K562 (cell line): Measurements from ENCODE around the gene RGS12. TPM values are rescaled to one million over a fixed set of nuclear protein-coding genes. Genes with fewer than 3 reads are reported as not detected.

Experiments
- ATAC-seq: fragments of 200-7000 bp; cut with Tn5 transposase; 3 replicates; pipeline ENCODE4 v1.9.1; 2020; ENCODE audit warnings: moderate library complexity
- BruUV-seq: library from RNA; stranded (reverse); fragments of 400-500 nt; replicated peaks from 2 replicates; lab custom pipeline; 2021; lab: Mats Ljungman, UMichigan
- CTCF ChIA-PET: fragments of 300-600 bp; formaldehyde crosslinking; extraction: SDS; loops from one replicate; lab custom pipeline; 2021; ENCODE audit warnings: low intra/inter-chr PET ratio; lab: Yijun Ruan, JAX
- POLR2A ChIA-PET: fragments of 300-600, 350-650 bp; sonication (Branson Sonifier 250); formaldehyde crosslinking; extraction: SDS; loops from one replicate; lab custom pipeline; 2021; ENCODE audit warnings: antibody characterized with exemption, inconsistent platforms; lab: Yijun Ruan, JAX
- DNase-seq, 4 experiments: peaks; one replicate each; pipeline versions ENCODE4 v3.0.0 to v3.0.0-alpha.2; 2011 to 2018; ENCODE audit warnings: low spot score in 3 of 4, mixed read lengths in 3 of 4; ENCODE audit errors: extremely low read depth in 1 of 4
- FAIRE-seq: peaks from 2 replicates; lab custom pipeline; 2011; peaks lifted over from hg19 to GRCh38; lab: Jason Lieb, UNC
- H2AFZ ChIP-seq: 2 replicates; pipeline ENCODE4 v1.6.0; 2011; ENCODE audit warnings: low read depth, low read length, control low read depth, inconsistent platforms
- H3K27ac ChIP-seq: fragments of 200-600 bp; 3 replicates; pipeline ENCODE4 v1.8.0; 2011; ENCODE audit warnings: low read depth, mild to moderate bottlenecking, control low read depth, inconsistent platforms, low read length, moderate library complexity, mixed read lengths; ENCODE audit errors: extremely low read depth
- H3K27me3 ChIP-seq, 2 experiments: fragments of 300-600 bp in 1 of 2; 2 replicates in 1 of 2; 3 replicates in 1 of 2; pipeline versions ENCODE4 v1.6.0 to v1.8.0; 2011; ENCODE audit warnings: inconsistent platforms in 2 of 2, low read length in 2 of 2, mild to moderate bottlenecking in 1 of 2, mixed read lengths in 1 of 2, moderate library complexity in 1 of 2; ENCODE audit not compliant: control insufficient read depth in 2 of 2, insufficient read depth in 2 of 2
- H3K36me3 ChIP-seq: fragments of 300-600 bp; 3 replicates; pipeline ENCODE4 v1.8.0; 2011; ENCODE audit warnings: mild to moderate bottlenecking, low read length, inconsistent platforms; ENCODE audit not compliant: control insufficient read depth, insufficient read depth
- H3K4me1 ChIP-seq, 2 experiments: fragments of 200-600 bp in 1 of 2; replicated peaks in 1 of 2; 2 replicates in 1 of 2; 3 replicates in 1 of 2; pipeline versions ENCODE4 v1.5.1 to v1.8.0; 2011; ENCODE audit warnings: inconsistent platforms in 2 of 2, low read length in 2 of 2, mild to moderate bottlenecking in 1 of 2, mixed read lengths in 1 of 2, moderate library complexity in 1 of 2; ENCODE audit not compliant: control insufficient read depth in 2 of 2, insufficient read depth in 2 of 2
- H3K4me2 ChIP-seq: 2 replicates; pipeline ENCODE4 v1.6.1; 2011; ENCODE audit warnings: low read length, control low read depth, inconsistent platforms, mixed read lengths; ENCODE audit not compliant: insufficient read depth
- H3K4me3 ChIP-seq: fragments of 200-600 bp; sonication (generic), shearing (Covaris generic); 2 replicates; pipeline ENCODE4 v1.5.1; 2016; ENCODE audit warnings: control low read depth, inconsistent platforms
- H3K79me2 ChIP-seq: fragments of 200-600 bp; 3 replicates; pipeline ENCODE4 v1.8.0; 2011; ENCODE audit warnings: low read length, inconsistent platforms; ENCODE audit not compliant: control insufficient read depth, insufficient read depth
- H3K9ac ChIP-seq, 2 experiments: 2 replicates each; pipeline versions ENCODE4 v1.6.0 to v1.6.1; 2011; ENCODE audit warnings: low read depth in 2 of 2, low read length in 2 of 2, control low read depth in 1 of 2, inconsistent platforms in 1 of 2, mild to moderate bottlenecking in 1 of 2, mixed read lengths in 1 of 2; ENCODE audit not compliant: insufficient read depth in 1 of 2
- H3K9me1 ChIP-seq: one replicate; pipeline ENCODE4 v1.6.0; 2011; ENCODE audit warnings: inconsistent platforms, mild to moderate bottlenecking, low read length, moderate library complexity; ENCODE audit not compliant: control insufficient read depth, insufficient read depth
- H3K9me3 ChIP-seq: replicated peaks from 2 replicates; pipeline ENCODE4 v1.5.1; 2011; ENCODE audit warnings: low read depth, low read length, inconsistent platforms; ENCODE audit not compliant: control insufficient read depth, insufficient read depth
- H4K20me1 ChIP-seq: replicated peaks from 2 replicates; pipeline ENCODE4 v1.6.1; 2011; ENCODE audit warnings: low read length, inconsistent platforms, mixed read lengths; ENCODE audit not compliant: control insufficient read depth, insufficient read depth
- E2F1 ChIP-seq: sonication (generic); formaldehyde crosslinking; IDR thresholded peaks from 2 replicates; pipeline ENCODE4 v1.8.1; 2023; ENCODE audit warnings: mild to moderate bottlenecking, missing genetic modification reagents, moderate library complexity
- ELF2 ChIP-seq: fragments of 250-450 bp; sonication (Bioruptor Pico); IDR thresholded peaks from 2 replicates; pipeline ENCODE4 v1.5.0; 2021; ENCODE audit warnings: mild to moderate bottlenecking
- EZH2 ChIP-seq: IDR thresholded peaks from 2 replicates; pipeline ENCODE4 v1.6.1; 2012; ENCODE audit warnings: low read depth, mild to moderate bottlenecking, inconsistent platforms, low read length, borderline replicate concordance
- MYNN ChIP-seq, 2 experiments: sonication (generic); formaldehyde crosslinking in 1 of 2; IDR thresholded peaks; 2 replicates each; pipeline versions ENCODE4 v1.5.0 to v1.6.1; 2016 to 2020; ENCODE audit warnings: antibody characterized with exemption in 1 of 2, missing genetic modification reagents in 1 of 2
- SIX5 ChIP-seq, 2 experiments: IDR thresholded peaks; 2 replicates each; pipeline ENCODE4 v1.6.1; 2011; ENCODE audit warnings: low read length in 2 of 2, borderline replicate concordance in 1 of 2, low read depth in 1 of 2, mild to moderate bottlenecking in 1 of 2, moderate library complexity in 1 of 2; ENCODE audit not compliant: insufficient read depth in 1 of 2
- TCF15 ChIP-seq: fragments of 250-450 bp; sonication (Bioruptor Pico); IDR thresholded peaks from 2 replicates; pipeline ENCODE4 v1.8.0; 2022; ENCODE audit warnings: moderate library complexity, mild to moderate bottlenecking, inconsistent platforms
- TFAM ChIP-seq: fragments of 250-450 bp; sonication (Bioruptor Pico); conservative IDR thresholded peaks from 2 replicates; pipeline ENCODE4 v1.5.0; 2021; ENCODE audit warnings: mild to moderate bottlenecking, moderate library complexity
- THRA ChIP-seq: fragments of 450-650 bp; IDR thresholded peaks from 2 replicates; pipeline ENCODE4 v1.6.1; 2017; ENCODE audit warnings: mild to moderate bottlenecking, moderate library complexity
- ZFP36 ChIP-seq: fragments of 150-350 bp; IDR thresholded peaks from 2 replicates; pipeline ENCODE4 v1.6.1; 2018; ENCODE audit warnings: low read length, low read depth; ENCODE audit not compliant: partially characterized antibody
- ZNF146 ChIP-seq: IDR thresholded peaks from one replicate; pipeline ENCODE4 v1.6.1; 2018; ENCODE audit warnings: missing compliant biosample characterization; ENCODE audit not compliant: unreplicated experiment
- ZNF23 ChIP-seq: fragments of 250-450 bp; sonication (Bioruptor Pico); IDR thresholded peaks from 2 replicates; pipeline ENCODE4 v1.4.0; 2020; ENCODE audit warnings: mild to moderate bottlenecking
- ZNF384 ChIP-seq: IDR thresholded peaks from 2 replicates; pipeline ENCODE4 v1.6.1; 2012; ENCODE audit warnings: low read depth, low read length, improper control_type of control experiment
- ZNF695 ChIP-seq: fragments of 450-650 bp; formaldehyde crosslinking; IDR thresholded peaks from 2 replicates; pipeline ENCODE4 v1.4.0; 2020; ENCODE audit warnings: mild to moderate bottlenecking, moderate library complexity
- ZNF766 ChIP-seq: fragments of 200-800 bp; sonication (Bioruptor generic); conservative IDR thresholded peaks from 2 replicates; pipeline ENCODE4 v1.6.1; 2016; ENCODE audit warnings: missing genetic modification characterization, missing compliant biosample characterization
- WGBS: fragments of 100-300 bp; shearing (Covaris generic); methylation state at CpG from one replicate; pipeline ENCODE4 v1.1.6; 2016; ENCODE audit warnings: low coverage, mixed read lengths; ENCODE audit not compliant: insufficient coverage; ENCODE audit errors: missing lambda C conversion rate; 5-methylcytosine and 5-hydroxymethylcytosine counted together
- in situ Hi-C: fragments of 300-500 bp; cut with MboI; formaldehyde crosslinking; loops from 4 replicates; pipeline ENCODE4 v1.15.0; 2018; ENCODE audit warnings: inconsistent platforms, mixed read lengths
- intact Hi-C: fragments of 100-400 bp; cut with micrococcal nuclease; formaldehyde crosslinking; loops from 2 replicates; pipeline ENCODE4 v1.14.2; 2022
- polyA plus RNA-seq, 8 experiments: library from polyadenylated mRNA; depleted of rRNA in 4 of 8; stranded (reverse) in 5 of 8; unstranded in 3 of 8; fragments of >200 nt; fragmentation: Nextera tagmentation in 2 of 8; fragmentation: Illumina TruSeq in 1 of 8; extraction: Ambion mirVana in 2 of 8; extraction: Trizol in 1 of 8; gene quantifications; 2 replicates each; pipeline versions ENCODE4 v1.2.1 to v1.2.3, GENCODE V29; 2011 to 2014; ENCODE audit warnings: inconsistent platforms in 1 of 8, missing spikeins in 1 of 8
- total RNA-seq, 7 experiments: library from RNA; depleted of rRNA in 6 of 7; stranded (reverse); fragments of >200 nt in 6 of 7; fragmentation: Illumina TruSeq in 2 of 7; extraction: Trizol in 2 of 7; gene quantifications; 2 replicates each; pipeline versions ENCODE4 v1.2.1 to v1.2.3, GENCODE V29; 2011 to 2021; ENCODE audit warnings: low replicate concordance in 1 of 7

Gene RGS12
- total and polyA plus RNA-seq, 9 of the 15 experiments (the other 6 are each of a cell fraction or from before 2014, with no cell fraction given), result 0.30 to 8.8 (median 5.5) TPM

- no peak for TF ChIP-seq TFAM
- peak; percentile 45 for TF ChIP-seq ZNF146 (CRISPR knock-in tag)
- Histone ChIP-seq H3K4me2 (no peak overlapping the region), H2AFZ (no peak overlapping the region), H4K20me1 (peaks cover 8% of the 10 kb centered on the region; the same call in 1 of the 2 replicates), H3K4me1 (peaks cover 0 to 9% of the 10 kb centered on the region in 2 experiments; a peak in 2 of 5 replicates), H3K36me3 (no peaks in the 10 kb centered on the region), H3K27ac (no peak overlapping the region), H3K27me3 (peaks cover 0 to 27% of the 10 kb centered on the region in 2 experiments; a peak in 2 of 5 replicates), H3K9me3 (no peaks in the 10 kb centered on the region), H3K79me2 (no peaks in the 10 kb centered on the region), H3K4me3 (no peak overlapping the region), H3K9me1 (peaks cover 2% of the 10 kb centered on the region), H3K9ac (no peak overlapping the region)
- ATAC-seq, result no peak
- BruUV-seq, result no TSS peak
- WGBS, result 86% methylated on average over 6 of the region's 6 CpGs
- ChIA-PET CTCF (no interaction called here), POLR2A (no interaction called here)
- no peak for DNase-seq
- FAIRE-seq, result no peak
- in situ Hi-C loops, result no loop called here
- intact Hi-C loops, result no loop called here
Observed at GRCh38 chr4:3337357-3337732, 44.5 kb downstream of the RGS12 start.

GRCh38 chr4:3337811-3338210 lies 45.0 kb downstream of the RGS12 start:
- no peak overlapping the region for H3K4me2 ChIP-seq
- peaks cover 0 to 27% of the 10 kb centered on the region in 2 experiments; a peak in 2 of 5 replicates for H3K27me3 ChIP-seq
- TF ChIP-seq MYNN (IDR thresholded peaks at IDR 0.05) (no peak), MYNN (CRISPR knock-in tag; IDR thresholded peaks at IDR 0.05) (no peak), ZNF384 (no peak), ZNF766 (CRISPR knock-in tag) (no peak), ZNF23 (no peak), SIX5 (IDR thresholded peaks at IDR 0.05; ENCODE audit: borderline replicate concordance in 1 of 2, insufficient read depth in 1 of 2, low read depth in 1 of 2, low read length in 2 of 2) (no peak), ELF2 (CRISPR knock-in tag) (no peak), TCF15 (no peak), ZNF695 (no peak), THRA (no peak), EZH2 (no peak), ZFP36 (no peak), E2F1 (no peak)
- BruUV-seq, result no TSS peak
- peaks cover 0 to 9% of the 10 kb centered on the region in 2 experiments; a peak in 2 of 5 replicates for H3K4me1 ChIP-seq
- no peaks in the 10 kb centered on the region for H3K36me3 ChIP-seq
- H4K20me1 ChIP-seq, result peaks cover 7% of the 10 kb centered on the region; the same call in 1 of the 2 replicates
- ChIA-PET CTCF (no interaction called here), POLR2A (no interaction called here)
- intact Hi-C loops (no loop called here), in situ Hi-C loops (no loop called here)
- ATAC-seq, result no peak
- H3K9ac ChIP-seq, result no peak overlapping the region
- no peak overlapping the region for H3K4me3 ChIP-seq
- WGBS, result 42% methylated on average over 8 of the region's 8 CpGs
- H2AFZ ChIP-seq, result no peak overlapping the region
- no peak for FAIRE-seq
- H3K79me2 ChIP-seq, result no peaks in the 10 kb centered on the region
- no peaks in the 10 kb centered on the region for H3K9me3 ChIP-seq
- DNase-seq, result no peak
- H3K9me1 ChIP-seq, result peaks cover 2% of the 10 kb centered on the region
- H3K27ac ChIP-seq, result no peak overlapping the region
